ENCODE data around the gene STEAP2.

GRCh38 chr7:90272242-90272641 lies 60.7 kb downstream of the STEAP2 start:
- TF ChIP-seq CTCF (IDR thresholded peaks at IDR 0.05; ENCODE audit: low read depth, low read length) = no peak
- no peak for TF ChIP-seq EZH2phosphoT487 (IDR thresholded peaks at IDR 0.05; ENCODE audit: low read depth)

Data from OCI-LY3 (cell line).